SU-DHL-6 (cell line): ENCODE data around the gene ANKRD63.

Experiments used
- CTCF ChIP-seq: fragments of 200-600 bp; sonication (generic); IDR thresholded peaks from one replicate; pipeline ENCODE4 v1.5.1; 2017; ENCODE audit warnings: antibody characterized with exemption, mild to moderate bottlenecking, low read length, moderate library complexity; ENCODE audit not compliant: insufficient read depth, poor library complexity, severe bottlenecking
- EZH2phosphoT487 ChIP-seq: fragments of 200-600 bp; sonication (generic), shearing (Covaris generic); conservative IDR thresholded peaks from 2 replicates; pipeline ENCODE4 v1.6.1; 2018; ENCODE audit warnings: mild to moderate bottlenecking, antibody characterized with exemption, low read length, moderate library complexity, mixed read lengths

DNA sequence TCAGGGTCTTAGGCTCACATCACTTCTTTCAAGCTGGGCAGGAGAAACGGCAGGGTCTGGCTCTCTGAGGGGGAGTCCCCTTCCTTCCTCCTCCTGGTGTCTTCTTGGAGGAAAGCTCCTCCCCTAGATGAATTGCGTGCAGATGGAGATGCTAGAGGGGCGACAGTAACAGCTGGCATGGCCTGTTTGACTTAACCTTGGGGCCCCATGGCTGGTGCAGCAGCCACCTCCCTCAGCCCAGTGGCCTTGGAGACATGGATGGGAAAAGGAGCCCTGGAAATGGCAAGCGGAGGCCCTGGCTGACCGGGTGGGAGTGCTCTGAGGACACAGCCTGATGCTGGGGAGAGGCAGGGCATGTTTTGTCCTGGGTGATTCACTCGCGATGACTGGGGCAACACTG is 23.8 kb downstream of the ANKRD63 start:
- TF ChIP-seq CTCF (no peak), EZH2phosphoT487 (no peak)
